ENCODE measurements around the gene RBM15.
A peak's percentile ranks its signal among the peaks of the same experiment; 100 is the strongest.

The RBM15 gene

DNA sequence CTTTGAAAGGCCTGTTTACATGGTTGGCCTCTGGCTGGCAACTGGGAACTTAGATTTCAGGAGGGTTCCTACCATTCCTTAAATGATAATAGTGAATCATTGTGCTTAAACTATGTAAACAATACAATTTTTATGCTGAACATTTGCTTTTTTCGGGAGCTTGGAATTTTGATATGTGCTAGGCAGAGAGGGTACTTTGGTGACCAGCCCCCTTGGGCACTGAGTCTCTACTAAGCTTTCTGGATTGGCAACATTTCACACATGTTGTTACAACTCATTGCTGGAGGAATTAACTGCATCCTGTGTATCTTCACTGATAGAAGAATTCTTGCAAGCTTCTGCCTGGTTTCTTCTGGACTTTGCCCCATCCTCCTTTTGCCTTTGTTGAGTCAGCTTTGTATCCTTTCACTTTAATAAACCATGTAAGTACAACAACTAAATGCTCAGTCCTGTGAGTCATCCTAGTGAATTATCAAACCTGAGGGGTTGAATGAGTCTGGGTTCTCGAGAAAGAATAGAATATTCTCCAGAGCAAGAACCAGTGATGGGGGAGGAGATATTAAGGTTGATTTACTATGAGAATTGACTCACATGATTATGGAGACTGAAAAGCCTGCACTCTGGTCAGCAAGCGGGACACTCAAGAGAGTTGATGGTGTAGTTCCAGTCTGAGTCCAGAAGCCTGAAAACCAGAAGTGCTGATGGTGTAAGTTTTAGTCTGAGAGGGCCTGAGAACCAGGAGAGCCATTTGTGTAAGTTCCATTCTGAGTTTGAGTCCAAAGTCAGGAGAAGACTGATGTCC, 54.7 kb downstream of the RBM15 start:
- H3K27me3 ChIP-seq (ENCODE audit: insufficient read depth, poor library complexity, severe bottlenecking) = no peaks in the 10 kb centered on the region
- no peaks in the 10 kb centered on the region for H3K9me3 ChIP-seq (ENCODE audit: severe bottlenecking)
- TF ChIP-seq, protein P1, sequence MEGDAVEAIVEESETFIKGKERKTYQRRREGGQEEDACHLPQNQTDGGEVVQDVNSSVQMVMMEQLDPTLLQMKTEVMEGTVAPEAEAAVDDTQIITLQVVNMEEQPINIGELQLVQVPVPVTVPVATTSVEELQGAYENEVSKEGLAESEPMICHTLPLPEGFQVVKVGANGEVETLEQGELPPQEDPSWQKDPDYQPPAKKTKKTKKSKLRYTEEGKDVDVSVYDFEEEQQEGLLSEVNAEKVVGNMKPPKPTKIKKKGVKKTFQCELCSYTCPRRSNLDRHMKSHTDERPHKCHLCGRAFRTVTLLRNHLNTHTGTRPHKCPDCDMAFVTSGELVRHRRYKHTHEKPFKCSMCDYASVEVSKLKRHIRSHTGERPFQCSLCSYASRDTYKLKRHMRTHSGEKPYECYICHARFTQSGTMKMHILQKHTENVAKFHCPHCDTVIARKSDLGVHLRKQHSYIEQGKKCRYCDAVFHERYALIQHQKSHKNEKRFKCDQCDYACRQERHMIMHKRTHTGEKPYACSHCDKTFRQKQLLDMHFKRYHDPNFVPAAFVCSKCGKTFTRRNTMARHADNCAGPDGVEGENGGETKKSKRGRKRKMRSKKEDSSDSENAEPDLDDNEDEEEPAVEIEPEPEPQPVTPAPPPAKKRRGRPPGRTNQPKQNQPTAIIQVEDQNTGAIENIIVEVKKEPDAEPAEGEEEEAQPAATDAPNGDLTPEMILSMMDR (IDR thresholded peaks at IDR 0.05; ENCODE audit: poor library complexity, severe bottlenecking) = no peak
- no peaks in the 10 kb centered on the region; the same call in 1 of the 2 replicates for H3K36me3 ChIP-seq (ENCODE audit: low read depth)
- DNase-seq (ENCODE audit: low spot score) = no peak
- peaks cover 16% of the 10 kb centered on the region for H3K4me1 ChIP-seq (ENCODE audit: insufficient read depth, poor library complexity, severe bottlenecking)
- peak; percentile 81 for ATAC-seq (ENCODE audit: low read depth)
- no peak overlapping the region for H3K4me3 ChIP-seq (ENCODE audit: severe bottlenecking)
- peak overlapping the region; percentile 28 for H3K27ac ChIP-seq (ENCODE audit: poor library complexity, severe bottlenecking)

DNA sequence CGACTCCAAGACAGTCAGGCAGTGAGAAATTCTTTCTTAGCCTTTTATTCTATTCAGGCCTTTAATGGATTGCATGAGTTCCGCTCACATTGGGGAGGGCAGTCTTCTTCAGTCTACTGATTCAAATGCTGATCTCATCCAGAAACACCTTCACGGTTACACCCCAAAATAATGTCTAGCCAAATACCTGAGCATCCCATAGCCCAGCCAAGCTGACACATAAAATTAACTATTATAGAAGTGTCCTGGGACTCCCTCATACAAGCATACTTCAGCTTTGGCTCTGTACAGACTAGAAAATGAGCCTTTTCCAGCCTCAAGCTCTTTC, 55.3 kb downstream of the RBM15 start:
- no peaks in the 10 kb centered on the region for H3K9me3 ChIP-seq (ENCODE audit: severe bottlenecking)
- H3K4me1 ChIP-seq (ENCODE audit: insufficient read depth, poor library complexity, severe bottlenecking) = peaks cover 16% of the 10 kb centered on the region
- no peaks in the 10 kb centered on the region for H3K27me3 ChIP-seq (ENCODE audit: insufficient read depth, poor library complexity, severe bottlenecking)
- H3K4me3 ChIP-seq (ENCODE audit: severe bottlenecking) = no peak overlapping the region
- TF ChIP-seq, protein P1 (IDR thresholded peaks at IDR 0.05; ENCODE audit: poor library complexity, severe bottlenecking) = no peak
- H3K27ac ChIP-seq (ENCODE audit: poor library complexity, severe bottlenecking) = peak overlapping the region; percentile 28
- H3K36me3 ChIP-seq (ENCODE audit: low read depth) = no peaks in the 10 kb centered on the region; the same call in 1 of the 2 replicates
- no peak for DNase-seq (ENCODE audit: low spot score)
- no peak for ATAC-seq (ENCODE audit: low read depth)
